Ishikawa (cell line): ENCODE results near the gene GLIS1.
A peak's percentile ranks its signal among the peaks of the same experiment; 100 is the strongest.

Experiments
- CEBPB ChIP-seq: IDR thresholded peaks from 2 replicates; pipeline ENCODE4 v1.6.1; 2012
- EP300 ChIP-seq: IDR thresholded peaks from 2 replicates; pipeline ENCODE4 v1.6.1; 2012; ENCODE audit warnings: borderline replicate concordance
- FOXM1 ChIP-seq: IDR thresholded peaks from 2 replicates; pipeline ENCODE4 v1.6.1; 2012; ENCODE audit warnings: low read depth, borderline replicate concordance
- MAX ChIP-seq: IDR thresholded peaks from 2 replicates; pipeline ENCODE4 v1.6.1; 2012
- TCF12 ChIP-seq: IDR thresholded peaks from 2 replicates; pipeline ENCODE4 v1.6.1; 2012; ENCODE audit warnings: low read depth
- TEAD4 ChIP-seq: IDR thresholded peaks from 2 replicates; pipeline ENCODE4 v1.6.1; 2012
- TF ChIP-seq, protein P1 (sequence below): IDR thresholded peaks from 2 replicates; pipeline ENCODE4 v1.6.1; 2012; ENCODE audit warnings: low read depth, mild to moderate bottlenecking

GRCh38 chr1:53572065-53572814 is 166.7 kb downstream of the GLIS1 start:
- no peak for TF ChIP-seq FOXM1
- TF ChIP-seq MAX = peak; percentile 28; the same call in 1 of the 2 replicates
- peak; percentile 78 for TF ChIP-seq TCF12
- TF ChIP-seq, protein P1, sequence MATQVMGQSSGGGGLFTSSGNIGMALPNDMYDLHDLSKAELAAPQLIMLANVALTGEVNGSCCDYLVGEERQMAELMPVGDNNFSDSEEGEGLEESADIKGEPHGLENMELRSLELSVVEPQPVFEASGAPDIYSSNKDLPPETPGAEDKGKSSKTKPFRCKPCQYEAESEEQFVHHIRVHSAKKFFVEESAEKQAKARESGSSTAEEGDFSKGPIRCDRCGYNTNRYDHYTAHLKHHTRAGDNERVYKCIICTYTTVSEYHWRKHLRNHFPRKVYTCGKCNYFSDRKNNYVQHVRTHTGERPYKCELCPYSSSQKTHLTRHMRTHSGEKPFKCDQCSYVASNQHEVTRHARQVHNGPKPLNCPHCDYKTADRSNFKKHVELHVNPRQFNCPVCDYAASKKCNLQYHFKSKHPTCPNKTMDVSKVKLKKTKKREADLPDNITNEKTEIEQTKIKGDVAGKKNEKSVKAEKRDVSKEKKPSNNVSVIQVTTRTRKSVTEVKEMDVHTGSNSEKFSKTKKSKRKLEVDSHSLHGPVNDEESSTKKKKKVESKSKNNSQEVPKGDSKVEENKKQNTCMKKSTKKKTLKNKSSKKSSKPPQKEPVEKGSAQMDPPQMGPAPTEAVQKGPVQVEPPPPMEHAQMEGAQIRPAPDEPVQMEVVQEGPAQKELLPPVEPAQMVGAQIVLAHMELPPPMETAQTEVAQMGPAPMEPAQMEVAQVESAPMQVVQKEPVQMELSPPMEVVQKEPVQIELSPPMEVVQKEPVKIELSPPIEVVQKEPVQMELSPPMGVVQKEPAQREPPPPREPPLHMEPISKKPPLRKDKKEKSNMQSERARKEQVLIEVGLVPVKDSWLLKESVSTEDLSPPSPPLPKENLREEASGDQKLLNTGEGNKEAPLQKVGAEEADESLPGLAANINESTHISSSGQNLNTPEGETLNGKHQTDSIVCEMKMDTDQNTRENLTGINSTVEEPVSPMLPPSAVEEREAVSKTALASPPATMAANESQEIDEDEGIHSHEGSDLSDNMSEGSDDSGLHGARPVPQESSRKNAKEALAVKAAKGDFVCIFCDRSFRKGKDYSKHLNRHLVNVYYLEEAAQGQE = no peak
- no peak for TF ChIP-seq CEBPB
- peak; percentile 94 for TF ChIP-seq TEAD4
- peak; percentile 72; the same call in 1 of the 2 replicates for TF ChIP-seq EP300
